HEK293T (cell line): ENCODE results near the gene CXCL17.

ENCODE experiments used
- ARNT ChIP-seq: fragments of 450-650 bp; IDR thresholded peaks from 2 replicates; pipeline ENCODE4 v1.6.1; 2017; ENCODE audit warnings: mild to moderate bottlenecking
- BHLHE40 ChIP-seq: fragments of 450-650 bp; IDR thresholded peaks from 2 replicates; pipeline ENCODE4 v1.6.1; 2016; ENCODE audit warnings: mild to moderate bottlenecking, moderate library complexity, borderline replicate concordance
- PKNOX1 ChIP-seq: fragments of 450-650 bp; IDR thresholded peaks from 2 replicates; pipeline ENCODE4 v1.6.1; 2016
- SP1 ChIP-seq: fragments of 450-650 bp; IDR thresholded peaks from 2 replicates; pipeline ENCODE4 v1.6.1; 2017
- SUZ12 ChIP-seq: fragments of 450-650 bp; IDR thresholded peaks from 2 replicates; pipeline ENCODE4 v1.6.1; 2016; ENCODE audit warnings: mild to moderate bottlenecking

GRCh38 chr19:42443944-42444398, 1.2 kb upstream of the CXCL17 start:
- TF ChIP-seq SP1 (no peak), SUZ12 (no peak), PKNOX1 (no peak), ARNT (no peak), BHLHE40 (no peak)
